SK-N-SH (cell line): ENCODE measurements around the gene SPDYE3. TPM values are rescaled to one million over a fixed set of nuclear protein-coding genes. Genes with fewer than 3 reads are reported as not detected.

Experiments used
- CTCF ChIA-PET: fragments of 300-600, 350-600 bp; formaldehyde crosslinking; extraction: SDS; loops from one replicate; lab custom pipeline; 2021; lab: Yijun Ruan, JAX
- POLR2A ChIA-PET: fragments of 350-600 bp; sonication (Branson Sonifier 250); formaldehyde crosslinking; extraction: SDS; loops from one replicate; lab custom pipeline; 2020; ENCODE audit warnings: antibody characterized with exemption, inconsistent platforms; lab: Yijun Ruan, JAX
- DNase-seq: peaks from one replicate; pipeline ENCODE4 v3.0.0; 2012
- H2AFZ ChIP-seq: fragments of 200-600 bp; sonication (generic); 2 replicates; pipeline ENCODE4 v1.8.1; 2016; ENCODE audit warnings: antibody characterized with exemption, mild to moderate bottlenecking, low read depth
- H3F3A ChIP-seq: fragments of 200-600 bp; sonication (generic); replicated peaks from 2 replicates; pipeline ENCODE3; 2016; ENCODE audit warnings: antibody characterized with exemption, mild to moderate bottlenecking; ENCODE audit not compliant: insufficient read depth
- H3K27ac ChIP-seq, 2 experiments: fragments of 200-500 bp in 1 of 2; fragments of 200-600 bp in 1 of 2; sonication (Bioruptor generic) in 1 of 2; sonication (generic), shearing (Covaris generic) in 1 of 2; 2 replicates each; pipeline versions ENCODE4 v1.5.1 to v1.6.1; 2014 to 2016; ENCODE audit warnings: low read depth in 2 of 2, inconsistent platforms in 1 of 2, low read length in 1 of 2, mild to moderate bottlenecking in 1 of 2, mixed read lengths in 1 of 2
- H3K27me3 ChIP-seq: fragments of 200-600 bp; sonication (generic), shearing (Covaris generic); 2 replicates; pipeline ENCODE4 v1.6.1; 2016; ENCODE audit warnings: mixed run types; ENCODE audit not compliant: insufficient read depth
- H3K36me3 ChIP-seq, 2 experiments: fragments of 200-500 bp in 1 of 2; fragments of 200-600 bp in 1 of 2; sonication (Bioruptor generic) in 1 of 2; sonication (generic) in 1 of 2; replicated peaks in 1 of 2; 2 replicates each; pipeline versions ENCODE3 to v1.5.1; 2014 to 2016; ENCODE audit warnings: low read length in 1 of 2, mild to moderate bottlenecking in 1 of 2; ENCODE audit not compliant: insufficient read depth in 2 of 2, control insufficient read depth in 1 of 2
- H3K4me1 ChIP-seq, 2 experiments: fragments of 200-500 bp in 1 of 2; fragments of 200-600 bp in 1 of 2; sonication (Bioruptor generic) in 1 of 2; sonication (generic), shearing (Covaris generic) in 1 of 2; 2 replicates each; pipeline versions ENCODE4 v1.5.1 to v1.6.1; 2014 to 2016; ENCODE audit warnings: low read depth in 1 of 2, low read length in 1 of 2, mixed run types in 1 of 2; ENCODE audit not compliant: insufficient read depth in 2 of 2, control insufficient read depth in 1 of 2
- H3K4me2 ChIP-seq: fragments of 200-600 bp; sonication (generic), shearing (Covaris generic); 2 replicates; pipeline ENCODE4 v1.6.1; 2017; ENCODE audit warnings: mixed run types
- H3K4me3 ChIP-seq, 2 experiments: fragments of 200-500 bp in 1 of 2; fragments of 200-600 bp in 1 of 2; sonication (Bioruptor generic) in 1 of 2; sonication (generic), shearing (Covaris generic) in 1 of 2; 2 replicates each; pipeline versions ENCODE4 v1.5.1 to v1.8.1; 2014 to 2016; ENCODE audit warnings: low read depth in 2 of 2, inconsistent platforms in 1 of 2, low read length in 1 of 2, mild to moderate bottlenecking in 1 of 2, mixed read lengths in 1 of 2, moderate library complexity in 1 of 2
- H3K79me2 ChIP-seq: fragments of 200-600 bp; sonication (generic); 2 replicates; pipeline ENCODE4 v1.8.1; 2017; ENCODE audit warnings: mild to moderate bottlenecking; ENCODE audit not compliant: insufficient read depth
- H3K9ac ChIP-seq: fragments of 200-600 bp; sonication (generic); 2 replicates; pipeline ENCODE4 v1.6.1; 2017; ENCODE audit warnings: mixed run types
- H3K9me2 ChIP-seq: fragments of 200-600 bp; sonication (generic); 2 replicates; pipeline ENCODE4 v1.6.1; 2017; ENCODE audit warnings: mixed run types
- H3K9me3 ChIP-seq: fragments of 200-600 bp; sonication (generic); 2 replicates; pipeline ENCODE4 v1.6.1; 2017; ENCODE audit warnings: mixed run types, mild to moderate bottlenecking, moderate library complexity
- H4K20me1 ChIP-seq: fragments of 200-600 bp; sonication (generic); 2 replicates; pipeline ENCODE4 v1.6.1; 2017; ENCODE audit warnings: mild to moderate bottlenecking, mixed run types; ENCODE audit not compliant: insufficient read depth
- CHD2 ChIP-seq: fragments of 150-350 bp; IDR thresholded peaks from 2 replicates; pipeline ENCODE4 v1.6.1; 2018; ENCODE audit warnings: low read length; ENCODE audit not compliant: partially characterized antibody
- CTCF ChIP-seq: fragments of 200-600 bp; sonication (generic); IDR thresholded peaks from 2 replicates; pipeline ENCODE4 v1.6.1; 2017; ENCODE audit warnings: antibody characterized with exemption, mild to moderate bottlenecking, moderate library complexity
- EZH2phosphoT487 ChIP-seq: fragments of 200-600 bp; sonication (generic); IDR thresholded peaks from 2 replicates; pipeline ENCODE4 v1.6.1; 2017; ENCODE audit warnings: low read depth, mixed run types, mild to moderate bottlenecking, antibody characterized with exemption, moderate library complexity, borderline replicate concordance
- FOSL2 ChIP-seq: IDR thresholded peaks from 2 replicates; pipeline ENCODE4 v1.4.0; 2012; ENCODE audit warnings: low read depth, mild to moderate bottlenecking, moderate library complexity, borderline replicate concordance
- GABPA ChIP-seq: IDR thresholded peaks from 2 replicates; pipeline ENCODE4 v1.4.0; 2012; ENCODE audit warnings: low read depth, mild to moderate bottlenecking
- GATA2 ChIP-seq: sonication (generic); formaldehyde crosslinking; IDR thresholded peaks from 2 replicates; pipeline ENCODE4 v1.5.0; 2020; ENCODE audit warnings: mild to moderate bottlenecking, missing genetic modification reagents
- IRF3 ChIP-seq: fragments of 150-350 bp; IDR thresholded peaks from 2 replicates; pipeline ENCODE4 v1.6.1; 2016; ENCODE audit warnings: mild to moderate bottlenecking, low read depth, low read length
- MEF2A ChIP-seq: IDR thresholded peaks from 2 replicates; pipeline ENCODE4 v1.4.0; 2012; ENCODE audit warnings: low read depth, borderline replicate concordance
- MXI1 ChIP-seq: IDR thresholded peaks from 2 replicates; pipeline ENCODE4 v1.6.1; 2012; ENCODE audit warnings: mild to moderate bottlenecking, low read depth, low read length, improper control_type of control experiment
- NFIC ChIP-seq: IDR thresholded peaks from 2 replicates; pipeline ENCODE4 v1.4.0; 2012; ENCODE audit warnings: borderline replicate concordance
- PBX3 ChIP-seq: IDR thresholded peaks from 2 replicates; pipeline ENCODE4; 2012
- RAD21 ChIP-seq: IDR thresholded peaks from 2 replicates; pipeline ENCODE4 v1.6.1; 2012; ENCODE audit warnings: mild to moderate bottlenecking, low read length
- RCOR1 ChIP-seq: fragments of 150-350 bp; IDR thresholded peaks from 2 replicates; pipeline ENCODE4 v1.6.1; 2017; ENCODE audit warnings: antibody characterized with exemption, low read length
- RFX5 ChIP-seq: IDR thresholded peaks from 2 replicates; pipeline ENCODE4 v1.6.1; 2012; ENCODE audit warnings: mild to moderate bottlenecking, improper control_type of control experiment, low read length
- SIN3A ChIP-seq: IDR thresholded peaks from 2 replicates; pipeline ENCODE4 v1.6.1; 2012; ENCODE audit warnings: low read depth, mild to moderate bottlenecking, low read length, moderate library complexity, borderline replicate concordance
- WGBS: methylation state at CpG from one replicate; pipeline ENCODE4 v1.1.6; 2017; ENCODE audit warnings: low lambda C conversion rate; 5-methylcytosine and 5-hydroxymethylcytosine counted together
- polyA plus RNA-seq, 3 experiments: library from polyadenylated mRNA; depleted of rRNA; stranded (reverse); fragments of >200 nt; gene quantifications; 2 replicates each; pipeline ENCODE4 v1.2.3, GENCODE V29; 2012

Gene SPDYE3
- polyA plus RNA-seq, 1 of the 3 experiments (the other 2 are of a cell fraction): not detected

- Histone ChIP-seq H3K27me3 (no peaks in the 10 kb centered on the region), H3K79me2 (peaks cover 75% of the 10 kb centered on the region), H3K27ac (no peak overlapping the region), H3K4me3 (no peak overlapping the region), H3K36me3 (peaks cover 0 to 3% of the 10 kb centered on the region in 2 experiments), H3F3A (peaks cover 3% of the 10 kb centered on the region), H3K4me1 (peaks cover 7 to 8% of the 10 kb centered on the region in 2 experiments; a peak in 1 of 4 replicates)
- CTCF ChIA-PET: no interaction called here
- WGBS: 94% methylated on average over 10 of the region's 10 CpGs
- TF ChIP-seq SIN3A (no peak), PBX3 (no peak), EZH2phosphoT487 (no peak), GABPA (no peak), CTCF (no peak), FOSL2 (no peak), MEF2A (no peak), IRF3 (no peak), RAD21 (no peak), CHD2 (no peak), GATA2 (CRISPR knock-in tag) (no peak), NFIC (no peak), MXI1 (no peak), RFX5 (no peak), RCOR1 (no peak)
- TF ChIP-seq, all 33 proteins: peak for 0
- H3K9me2 ChIP-seq: no peaks in the 10 kb centered on the region
- H3K9me3 ChIP-seq: no peaks in the 10 kb centered on the region
- POLR2A ChIA-PET: interaction anchor here (0.7 kb wide), 1 partner anchor 45 kb away, joined by 3 read pairs; no protein-coding TSS in a partner anchor
- H4K20me1 ChIP-seq: peaks cover 53% of the 10 kb centered on the region
- DNase-seq: no peak
- no peak overlapping the region for H3K9ac ChIP-seq
- no peak overlapping the region for H2AFZ ChIP-seq
- no peak overlapping the region for H3K4me2 ChIP-seq
Measured at GRCh38 chr7:100266576-100267354, 40.7 kb upstream of the SPDYE3 start.
